Neural progenitor cell (in vitro differentiated cells): ENCODE results near the gene TIFAB.

Experiments
- EZH2 ChIP-seq: fragments of 200-600 bp; sonication (generic); IDR thresholded peaks from 2 replicates; pipeline ENCODE4 v1.6.1; 2017; ENCODE audit warnings: antibody characterized with exemption, mild to moderate bottlenecking, moderate library complexity
- EZH2phosphoT487 ChIP-seq: fragments of 200-600 bp; sonication (generic); IDR thresholded peaks from 2 replicates; pipeline ENCODE4 v1.6.1; 2017; ENCODE audit warnings: antibody characterized with exemption
- TF ChIP-seq, protein P1 (sequence below): fragments of 200-600 bp; sonication (generic); IDR thresholded peaks from 2 replicates; pipeline ENCODE4 v1.5.1; 2017; ENCODE audit warnings: antibody characterized with exemption, mild to moderate bottlenecking

DNA sequence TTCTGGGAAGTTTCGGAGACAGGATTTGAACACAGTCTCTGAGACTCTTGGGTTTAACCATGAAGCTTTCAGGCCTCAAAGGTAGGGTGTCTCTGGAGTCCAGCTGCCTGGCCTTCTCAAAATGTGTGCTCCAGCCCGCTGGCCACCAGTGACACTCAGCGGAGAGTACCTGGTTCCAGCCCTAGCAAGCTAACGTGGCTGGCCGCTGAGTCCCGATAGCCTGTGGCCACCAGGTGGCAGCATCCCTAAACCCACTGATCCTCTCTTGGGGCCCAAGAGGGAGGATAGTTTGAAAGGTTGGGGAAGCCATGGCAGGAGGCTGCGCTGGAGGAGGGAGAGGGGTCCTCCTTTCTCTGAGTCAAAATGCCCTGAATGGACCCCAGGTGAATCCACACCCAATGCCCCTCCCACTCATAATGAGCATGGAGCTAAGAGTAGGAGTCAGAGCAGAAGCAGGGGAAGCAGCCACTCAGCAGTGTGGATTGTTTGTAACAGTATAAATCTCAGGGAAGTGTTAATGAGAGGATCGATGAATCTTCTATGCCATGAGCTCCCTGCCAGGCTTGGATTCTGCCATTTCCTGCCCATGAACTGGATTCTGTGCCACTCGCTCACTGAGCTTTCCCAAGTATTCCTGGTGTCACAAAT, 5.4 kb upstream of the TIFAB start:
- TF ChIP-seq, protein P1, sequence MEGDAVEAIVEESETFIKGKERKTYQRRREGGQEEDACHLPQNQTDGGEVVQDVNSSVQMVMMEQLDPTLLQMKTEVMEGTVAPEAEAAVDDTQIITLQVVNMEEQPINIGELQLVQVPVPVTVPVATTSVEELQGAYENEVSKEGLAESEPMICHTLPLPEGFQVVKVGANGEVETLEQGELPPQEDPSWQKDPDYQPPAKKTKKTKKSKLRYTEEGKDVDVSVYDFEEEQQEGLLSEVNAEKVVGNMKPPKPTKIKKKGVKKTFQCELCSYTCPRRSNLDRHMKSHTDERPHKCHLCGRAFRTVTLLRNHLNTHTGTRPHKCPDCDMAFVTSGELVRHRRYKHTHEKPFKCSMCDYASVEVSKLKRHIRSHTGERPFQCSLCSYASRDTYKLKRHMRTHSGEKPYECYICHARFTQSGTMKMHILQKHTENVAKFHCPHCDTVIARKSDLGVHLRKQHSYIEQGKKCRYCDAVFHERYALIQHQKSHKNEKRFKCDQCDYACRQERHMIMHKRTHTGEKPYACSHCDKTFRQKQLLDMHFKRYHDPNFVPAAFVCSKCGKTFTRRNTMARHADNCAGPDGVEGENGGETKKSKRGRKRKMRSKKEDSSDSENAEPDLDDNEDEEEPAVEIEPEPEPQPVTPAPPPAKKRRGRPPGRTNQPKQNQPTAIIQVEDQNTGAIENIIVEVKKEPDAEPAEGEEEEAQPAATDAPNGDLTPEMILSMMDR, result peak; percentile 84
- TF ChIP-seq EZH2, result no peak
- no peak for TF ChIP-seq EZH2phosphoT487
